Stimulated activated CD4-positive, alpha-beta T cell treated with anti-CD3 and anti-CD28 coated beads, Interleukin-15, amount 100 ng/mL, for 24 hours (primary cell): ENCODE data around the gene ARHGEF9.

ENCODE experiments used
- DNase-seq: peaks from one replicate; pipeline ENCODE4 v3.0.0-alpha.2; 2020

ARHGEF9 gene

DNA sequence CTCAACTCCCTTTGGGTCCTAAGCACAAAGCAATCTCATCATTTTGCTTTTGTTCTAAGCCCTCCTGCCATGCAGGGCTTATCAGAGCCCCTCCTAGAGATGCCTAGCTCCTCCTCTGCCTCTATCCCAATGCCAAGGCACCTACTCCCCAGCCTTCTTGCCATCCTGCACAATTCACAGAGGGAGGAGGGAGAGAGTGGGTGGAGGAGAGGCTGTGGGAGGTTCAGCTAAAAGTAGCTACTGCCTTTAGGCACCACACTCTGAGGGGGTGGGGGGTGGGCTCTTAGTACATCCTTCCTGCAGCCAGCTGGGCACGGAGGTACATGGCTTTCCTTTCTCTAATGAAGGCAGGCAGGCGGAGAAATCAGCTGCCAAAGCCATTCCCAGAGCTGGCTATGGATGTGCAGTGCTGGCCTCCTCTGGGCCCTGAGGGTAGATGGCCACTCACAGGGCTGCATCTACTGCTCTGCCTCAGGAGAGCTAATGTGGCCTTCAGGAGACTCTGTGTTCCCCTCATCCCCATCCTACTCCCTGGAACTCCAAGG, 40.1 kb downstream of the ARHGEF9 start:
- DNase-seq = no peak

- DNase-seq = no peak
Observed at GRCh38 chrX:63743596-63743995, 41.4 kb downstream of the ARHGEF9 start.

GRCh38 chrX:63740382-63740781, 44.6 kb downstream of the ARHGEF9 start:
- DNase-seq = no peak

GRCh38 chrX:63739885-63740284, 45.1 kb downstream of the ARHGEF9 start:
- DNase-seq = no peak

DNA sequence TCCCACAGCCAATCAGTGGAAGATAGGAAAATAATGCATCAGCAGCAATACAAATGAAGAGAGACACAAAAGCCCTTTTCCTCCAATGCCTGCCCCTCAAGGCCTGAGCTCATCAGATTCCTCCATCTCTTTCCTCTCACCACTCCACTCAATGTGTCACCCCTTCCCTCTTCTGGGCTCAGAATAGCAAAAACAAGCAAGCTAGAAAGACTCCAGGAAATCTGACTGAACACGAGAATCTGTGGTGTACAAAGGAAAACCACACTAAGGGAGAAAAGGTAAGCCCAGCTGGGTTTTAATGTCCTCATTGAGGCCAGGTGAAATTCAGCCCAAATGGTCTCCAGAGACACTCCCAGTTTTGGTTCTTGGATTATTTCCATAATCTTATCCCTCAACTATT, 46.3 kb downstream of the ARHGEF9 start:
- no peak for DNase-seq

DNA sequence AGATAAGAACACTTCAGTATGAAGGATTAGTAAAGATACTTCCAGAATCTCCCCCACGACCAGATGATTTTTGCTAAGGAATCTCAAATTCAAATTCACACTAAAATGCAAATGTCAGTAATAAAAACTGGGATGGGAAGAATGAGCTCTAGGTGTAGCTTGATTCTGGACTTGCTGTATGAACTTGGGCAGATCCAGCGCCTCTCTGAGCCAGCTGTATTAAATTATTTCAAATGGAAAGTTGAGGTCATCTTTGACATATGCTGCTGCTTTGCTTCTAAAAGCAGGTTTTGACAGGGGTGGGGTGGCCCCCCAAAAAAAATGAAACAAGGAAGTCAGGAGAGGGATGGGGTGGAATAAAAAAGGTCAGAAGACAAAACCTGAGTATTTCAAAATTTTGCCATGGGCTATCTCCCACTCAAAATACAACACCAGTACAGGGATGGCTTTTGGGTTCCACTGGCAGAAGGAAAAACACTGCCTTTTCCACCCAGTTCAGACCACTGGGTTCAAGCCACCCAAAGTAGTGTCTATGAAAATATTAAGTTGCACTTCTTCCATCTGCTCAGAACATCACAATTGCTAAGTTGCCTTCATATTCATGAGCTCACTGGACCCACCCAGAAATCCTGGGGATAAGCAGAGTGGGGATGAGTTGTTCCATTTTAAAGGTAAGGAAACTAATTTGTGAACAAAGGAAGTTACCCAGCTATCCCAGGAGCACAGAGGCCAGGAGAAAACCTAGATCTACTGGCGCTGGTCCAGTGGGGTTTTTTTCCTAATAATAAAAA, 47.7 kb downstream of the ARHGEF9 start:
- no peak for DNase-seq

GRCh38 chrX:63735882-63736281, 49.1 kb downstream of the ARHGEF9 start:
- no peak for DNase-seq

DNA sequence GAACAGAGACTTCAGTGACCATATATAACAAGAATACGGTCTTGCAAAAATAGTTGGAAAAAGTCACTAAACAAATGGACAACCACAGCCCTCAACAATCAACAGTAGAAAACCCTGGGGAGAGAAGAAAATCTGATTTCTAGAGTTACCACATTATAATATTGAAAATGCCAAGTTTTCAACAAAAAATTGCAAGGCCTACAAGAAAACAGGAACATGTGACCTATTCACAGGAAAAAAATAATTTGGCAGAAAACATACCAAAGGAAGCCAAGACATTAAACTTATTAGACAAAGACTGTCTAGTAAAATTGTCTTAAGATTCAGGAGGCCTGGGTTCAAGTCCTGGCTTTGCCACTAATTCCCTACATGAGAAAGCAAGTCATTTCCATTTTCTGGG, 64.7 kb downstream of the ARHGEF9 start:
- DNase-seq = no peak

DNA sequence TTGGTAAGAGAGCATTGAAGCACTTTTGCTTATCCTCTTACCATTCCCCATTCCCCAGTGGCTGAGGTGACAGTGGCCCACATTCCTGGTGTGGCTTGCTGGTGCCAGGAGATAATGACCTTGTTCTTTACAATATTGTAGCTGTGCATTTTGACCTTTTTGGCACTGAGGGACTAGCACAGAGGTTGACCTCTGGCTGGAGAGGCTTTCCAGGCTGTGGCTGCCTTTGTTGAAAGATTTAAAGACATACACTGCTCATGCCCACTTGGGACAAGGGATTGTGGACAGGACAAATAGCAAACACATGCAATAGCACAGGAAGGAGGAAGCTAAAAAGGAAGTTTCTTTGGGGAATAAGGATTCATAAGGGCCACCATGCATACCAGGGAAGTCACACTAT, 65.4 kb downstream of the ARHGEF9 start:
- DNase-seq = no peak

DNA sequence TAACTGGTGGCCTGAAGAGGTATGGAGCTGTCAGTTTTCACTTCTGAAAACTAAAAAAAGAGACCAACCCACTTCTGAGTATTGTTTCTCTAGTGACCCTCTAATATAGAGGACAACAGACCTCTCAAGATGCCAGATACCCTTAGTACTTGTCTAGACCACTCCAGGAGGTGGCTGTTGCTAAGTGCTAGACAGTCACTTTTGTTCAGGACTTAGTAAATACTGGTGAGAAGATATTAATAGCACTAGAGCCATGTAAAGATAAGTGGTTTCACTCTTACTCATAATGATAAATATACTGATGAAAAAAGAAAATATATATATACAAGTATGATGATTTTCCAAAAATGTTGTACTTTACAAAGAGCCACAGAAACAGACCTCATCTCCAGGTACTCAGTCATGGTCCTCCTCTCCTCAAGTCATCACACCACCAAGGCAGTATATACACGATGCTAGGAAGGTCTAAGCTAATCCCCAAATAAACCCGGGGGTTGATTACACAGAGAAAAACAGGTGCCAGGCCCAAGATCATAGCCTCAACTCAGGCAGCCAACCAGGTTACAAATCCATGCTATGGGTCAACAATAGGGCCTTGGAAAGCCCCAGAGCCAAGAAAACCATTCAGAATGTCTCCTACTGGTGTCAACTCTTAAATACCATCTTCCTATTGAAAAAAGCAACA, 66.9 kb downstream of the ARHGEF9 start:
- DNase-seq = no peak

DNA sequence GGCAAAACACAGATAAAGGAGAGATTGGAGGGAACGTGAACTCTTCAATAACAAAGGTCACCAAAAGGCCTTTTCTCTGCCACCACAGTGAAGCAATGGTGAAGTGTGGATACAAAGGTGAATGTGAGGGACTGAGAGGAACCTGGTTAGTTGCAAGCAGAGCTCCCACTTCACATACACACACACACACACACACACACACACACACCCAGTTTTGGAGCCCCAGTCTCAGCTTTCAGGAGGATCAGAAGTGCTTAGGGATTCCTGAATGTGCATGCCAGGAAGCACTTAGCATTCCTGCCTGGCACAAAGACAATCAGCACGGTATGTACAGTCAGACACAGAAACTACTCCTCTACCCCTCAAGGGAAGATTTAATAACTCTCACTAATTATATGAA, 71.5 kb downstream of the ARHGEF9 start:
- DNase-seq = no peak

GRCh38 chrX:63708801-63709200, 76.2 kb downstream of the ARHGEF9 start:
- DNase-seq = no peak

- DNase-seq = no peak
Observed at GRCh38 chrX:63702556-63702955, 82.5 kb downstream of the ARHGEF9 start.

DNA sequence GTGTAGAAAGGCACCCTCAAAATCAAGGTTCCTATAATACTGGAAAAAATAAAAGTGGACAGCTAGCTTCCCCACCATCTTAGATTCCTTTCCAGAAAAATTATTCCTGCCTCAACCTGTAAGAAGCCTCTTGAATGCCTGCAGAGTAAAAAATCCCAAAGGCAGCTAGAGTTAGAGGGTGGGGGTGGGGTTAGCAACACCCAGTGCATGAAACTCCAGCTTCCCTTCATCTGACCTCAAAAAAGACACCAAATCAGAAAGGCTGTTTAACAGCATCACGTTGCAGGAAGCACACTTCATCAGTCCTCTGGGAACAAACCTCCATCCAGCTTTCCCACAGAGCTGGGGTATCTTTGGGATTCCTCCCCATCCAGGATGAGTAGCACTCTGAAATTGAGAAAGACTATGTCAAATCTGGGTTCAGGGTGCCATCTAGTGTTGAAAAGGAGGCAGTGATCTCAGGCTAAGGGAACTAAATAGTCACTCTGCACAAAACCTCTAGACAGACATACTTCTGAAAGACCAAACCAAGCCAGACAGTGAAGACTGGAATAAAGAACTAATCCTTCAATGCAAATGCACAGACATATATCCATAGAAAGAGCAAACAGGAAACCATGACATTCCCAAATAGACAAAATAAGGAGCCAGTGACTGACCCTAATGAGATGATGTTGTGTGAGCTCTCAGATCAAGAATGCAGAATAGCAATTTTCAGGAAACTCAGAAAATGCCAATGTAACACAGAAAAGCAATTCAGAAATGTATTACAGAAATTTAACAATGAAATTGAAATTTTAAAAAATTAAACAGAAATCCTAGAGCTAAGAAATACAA, 97.9 kb downstream of the ARHGEF9 start:
- DNase-seq = peak; percentile 1

- no peak for DNase-seq
Observed at GRCh38 chrX:63680423-63680822, 104.6 kb downstream of the ARHGEF9 start.

GRCh38 chrX:63679432-63679831, 105.6 kb downstream of the ARHGEF9 start:
- DNase-seq = no peak

- DNase-seq = no peak
Observed at GRCh38 chrX:63675716-63676115, 109.3 kb downstream of the ARHGEF9 start.

DNA sequence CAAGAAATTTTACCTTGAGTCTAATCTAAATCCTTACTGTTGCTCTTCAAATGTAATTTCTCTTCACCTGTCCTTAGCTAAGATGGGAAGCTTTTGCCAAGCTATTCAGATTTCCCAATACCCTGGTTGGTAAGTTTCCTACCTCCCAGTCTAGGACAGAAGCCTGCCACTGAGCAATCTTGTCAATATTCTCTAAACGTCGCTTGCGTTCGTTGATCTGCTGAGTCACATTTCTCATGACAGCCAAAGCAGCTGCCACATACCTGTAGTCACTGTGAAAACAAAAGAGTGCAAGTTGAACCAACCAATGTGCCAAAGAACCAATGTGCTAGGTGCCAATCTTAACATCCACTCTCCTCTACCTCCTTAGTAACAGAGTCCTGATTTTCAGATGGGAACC, 111.1 kb downstream of the ARHGEF9 start:
- DNase-seq = no peak

- no peak for DNase-seq
Observed at GRCh38 chrX:63664741-63665140, 120.3 kb downstream of the ARHGEF9 start.

DNA sequence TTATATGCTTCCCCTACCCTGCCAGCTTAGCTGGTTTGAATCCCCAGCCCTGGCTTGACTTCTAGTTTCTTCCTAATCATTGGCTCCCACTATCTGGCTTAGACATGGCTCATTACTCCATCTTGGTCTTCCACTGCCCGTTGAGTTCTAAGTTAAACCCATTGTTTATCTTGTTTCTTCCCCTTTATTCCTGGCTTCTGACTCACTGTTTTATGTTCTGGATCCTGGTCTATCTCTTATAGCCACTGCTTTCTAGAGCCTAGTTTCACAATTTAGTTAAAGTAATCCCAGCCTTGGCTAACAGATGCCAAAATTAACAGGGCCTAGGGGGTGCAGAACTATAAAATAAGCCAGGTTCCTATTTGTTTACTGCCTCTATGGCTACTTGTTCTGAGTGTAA, 120.9 kb downstream of the ARHGEF9 start:
- no peak for DNase-seq

GRCh38 chrX:63661676-63662075, 123.3 kb downstream of the ARHGEF9 start:
- DNase-seq = no peak

DNA sequence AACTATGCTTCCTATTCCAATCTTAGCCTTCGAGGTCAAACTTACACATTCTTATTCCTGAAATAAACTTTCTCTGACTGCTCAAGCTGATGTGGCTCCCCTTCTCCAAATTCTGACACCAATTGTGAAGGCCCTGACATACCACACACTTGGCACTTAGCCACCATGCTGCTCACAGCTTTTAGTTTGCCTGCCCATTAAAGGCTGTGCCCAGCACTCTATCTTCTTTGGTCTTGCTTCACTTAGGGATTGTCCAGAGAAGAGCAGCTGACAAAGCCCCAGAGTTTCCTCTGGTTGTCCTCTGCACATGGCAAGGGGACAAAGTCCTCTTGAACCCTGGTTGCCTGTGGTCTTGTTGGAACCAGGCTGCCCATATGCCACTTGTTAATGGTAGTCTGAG, 126.1 kb downstream of the ARHGEF9 start:
- no peak for DNase-seq

DNA sequence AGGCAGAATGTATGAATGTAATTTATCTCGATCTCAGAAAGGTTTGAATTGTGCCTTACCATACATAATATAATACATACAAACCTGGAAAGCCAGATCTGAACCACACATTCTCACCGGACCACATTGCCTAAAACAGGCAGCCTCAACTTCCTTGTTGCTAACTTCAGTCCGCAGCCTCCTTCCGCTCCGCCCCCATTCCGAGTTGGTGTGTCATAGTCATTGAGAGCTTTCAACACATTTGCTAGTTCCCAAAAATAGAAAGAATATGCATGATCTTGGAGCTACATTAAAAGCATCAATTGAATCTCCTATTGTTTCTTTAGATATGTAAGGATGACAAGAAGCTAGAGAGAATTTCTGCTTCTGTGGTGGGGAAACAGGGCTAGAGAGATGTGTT, 127.2 kb downstream of the ARHGEF9 start:
- DNase-seq = no peak
